ENCODE measurements around the gene ZBTB42.
A peak's percentile ranks its signal among the peaks of the same experiment; 100 is the strongest.

Gene ZBTB42

GRCh38 chr14:104782086-104782807 is 18.7 kb upstream of the ZBTB42 start:
- no peak for DNase-seq (ENCODE audit: low read depth in 2 of 3, low spot score in 2 of 3)

- DNase-seq (ENCODE audit: low read depth in 2 of 3, low spot score in 2 of 3): no peak
Observed at GRCh38 chr14:104782808-104783139, 18.1 kb upstream of the ZBTB42 start.

- DNase-seq (ENCODE audit: low read depth in 2 of 3, low spot score in 2 of 3): no peak
Observed at GRCh38 chr14:104783484-104784217, 17.2 kb upstream of the ZBTB42 start.

GRCh38 chr14:104784218-104784568 is 16.7 kb upstream of the ZBTB42 start:
- DNase-seq (ENCODE audit: low read depth in 2 of 3, low spot score in 2 of 3): no peak

- no peak for DNase-seq (ENCODE audit: low read depth in 2 of 3, low spot score in 2 of 3)
Observed at GRCh38 chr14:104784846-104785707, 15.8 kb upstream of the ZBTB42 start.

GRCh38 chr14:104785708-104786080 is 15.2 kb upstream of the ZBTB42 start:
- no peak for DNase-seq (ENCODE audit: low read depth in 2 of 3, low spot score in 2 of 3)

GRCh38 chr14:104786091-104786586 is 14.8 kb upstream of the ZBTB42 start:
- DNase-seq (ENCODE audit: low read depth in 2 of 3, low spot score in 2 of 3): no peak

GRCh38 chr14:104786726-104787675 is 13.9 kb upstream of the ZBTB42 start:
- no peak for DNase-seq (ENCODE audit: low read depth in 2 of 3, low spot score in 2 of 3)

- DNase-seq (ENCODE audit: low read depth in 2 of 3, low spot score in 2 of 3): no peak
Observed at GRCh38 chr14:104787736-104788135, 13.2 kb upstream of the ZBTB42 start.

- DNase-seq (ENCODE audit: low read depth in 2 of 3, low spot score in 2 of 3): no peak
Observed at GRCh38 chr14:104788161-104788818, 12.6 kb upstream of the ZBTB42 start.

- no peak for DNase-seq (ENCODE audit: low read depth in 2 of 3, low spot score in 2 of 3)
Observed at GRCh38 chr14:104788873-104789663, 11.8 kb upstream of the ZBTB42 start.

- DNase-seq (ENCODE audit: low read depth in 2 of 3, low spot score in 2 of 3): no peak
Observed at GRCh38 chr14:104789752-104790743, 10.9 kb upstream of the ZBTB42 start.

GRCh38 chr14:104791425-104791824 is 9.5 kb upstream of the ZBTB42 start:
- DNase-seq (ENCODE audit: low read depth in 2 of 3, low spot score in 2 of 3): no peak

GRCh38 chr14:104792101-104792884 is 8.6 kb upstream of the ZBTB42 start:
- no peak for DNase-seq (ENCODE audit: low read depth in 2 of 3, low spot score in 2 of 3)

GRCh38 chr14:104792945-104793702 is 7.8 kb upstream of the ZBTB42 start:
- DNase-seq (ENCODE audit: low read depth in 2 of 3, low spot score in 2 of 3): no peak

- no peak for DNase-seq (ENCODE audit: low read depth in 2 of 3, low spot score in 2 of 3)
Observed at GRCh38 chr14:104793703-104793959, 7.3 kb upstream of the ZBTB42 start.

- DNase-seq (ENCODE audit: low read depth in 2 of 3, low spot score in 2 of 3): peak; percentile 35 to 59 (median 38)
Observed at GRCh38 chr14:104794099-104794498, 6.8 kb upstream of the ZBTB42 start.

Data from activated CD8-positive, alpha-beta memory T cell treated with anti-CD3 and anti-CD28 coated beads for 48 hours (primary cell).